BE2C (cell line): ENCODE results near the gene TRIM37.

ENCODE experiments used
- DNase-seq: peaks from one replicate; pipeline ENCODE4 v3.0.0-alpha.2; 2020
- H3K27me3 ChIP-seq: fragments of 250-450 bp; sonication (Bioruptor Pico); 2 replicates; pipeline ENCODE4 v1.5.1; 2020; ENCODE audit warnings: mild to moderate bottlenecking
- H3K36me3 ChIP-seq: fragments of 250-450 bp; sonication (Bioruptor Pico); 2 replicates; pipeline ENCODE4 v1.5.1; 2020; ENCODE audit warnings: mild to moderate bottlenecking
- H3K4me1 ChIP-seq: fragments of 250-450 bp; sonication (Bioruptor Pico); 2 replicates; pipeline ENCODE4 v1.5.1; 2020
- H3K4me3 ChIP-seq: 2 replicates; pipeline ENCODE4 v1.5.1; 2011; ENCODE audit warnings: low read depth, low read length
- H3K9me3 ChIP-seq: fragments of 250-450 bp; sonication (Bioruptor Pico); 2 replicates; pipeline ENCODE4 v1.5.1; 2020
- CTCF ChIP-seq: IDR thresholded peaks from 2 replicates; pipeline ENCODE4 v1.5.1; 2012; ENCODE audit warnings: mild to moderate bottlenecking, low read depth, low read length

The TRIM37 gene

DNA sequence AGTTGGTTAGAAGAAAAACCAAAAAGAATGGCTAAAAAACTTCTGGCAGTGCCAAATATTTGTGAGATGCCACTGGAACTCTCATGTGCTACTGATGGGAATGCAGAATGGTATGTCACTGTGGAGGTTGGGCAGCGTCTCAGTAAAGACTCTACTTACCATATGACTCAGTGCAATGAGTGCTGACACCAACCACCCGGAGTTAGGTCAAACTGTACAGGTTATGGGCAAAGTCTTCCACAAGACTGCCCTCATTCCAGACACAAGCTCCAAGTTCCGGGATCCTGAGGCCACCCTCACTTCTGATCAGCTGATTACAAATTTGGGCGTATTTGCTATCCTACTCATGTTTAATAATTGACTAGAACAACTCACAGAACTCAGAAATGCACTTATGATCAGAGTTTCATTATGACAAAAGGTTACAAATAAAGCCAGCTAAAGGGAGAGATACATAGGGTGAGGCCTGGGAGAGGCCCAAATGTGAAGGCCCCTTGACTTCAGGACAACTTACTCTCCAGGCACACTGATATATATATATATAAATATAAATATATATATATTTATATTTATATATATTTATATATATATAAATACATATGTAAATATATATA is 114.9 kb downstream of the TRIM37 start:
- no peak for DNase-seq
- TF ChIP-seq CTCF = no peak
- Histone ChIP-seq H3K9me3 (no peaks in the 10 kb centered on the region), H3K4me3 (no peak overlapping the region), H3K27me3 (no peaks in the 10 kb centered on the region), H3K36me3 (no peaks in the 10 kb centered on the region), H3K4me1 (no peaks in the 10 kb centered on the region)

DNA sequence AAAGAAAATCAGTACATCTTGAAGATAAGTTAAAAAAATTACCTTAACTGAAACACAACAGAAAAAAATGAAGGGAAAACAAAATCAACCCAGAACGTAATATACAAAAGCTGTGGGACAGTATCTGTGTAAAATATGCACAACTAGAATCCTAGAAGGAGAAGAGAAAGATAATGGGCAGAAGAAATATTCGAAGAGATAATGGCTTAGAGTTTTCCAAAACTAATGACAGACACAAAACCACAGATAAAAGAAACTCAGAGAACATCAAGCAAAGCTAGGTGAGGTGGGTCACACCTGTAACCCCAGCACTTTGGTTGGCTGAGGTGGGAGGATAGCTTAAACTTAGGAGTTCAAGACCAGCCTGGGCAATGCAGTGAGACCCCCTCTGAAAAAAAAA is 117.1 kb downstream of the TRIM37 start:
- no peaks in the 10 kb centered on the region for H3K4me1 ChIP-seq
- no peak for DNase-seq
- H3K36me3 ChIP-seq = no peaks in the 10 kb centered on the region
- TF ChIP-seq CTCF = no peak
- no peaks in the 10 kb centered on the region for H3K9me3 ChIP-seq
- no peaks in the 10 kb centered on the region for H3K27me3 ChIP-seq
- H3K4me3 ChIP-seq = no peak overlapping the region

GRCh38 chr17:58985971-58986370 is 120.7 kb downstream of the TRIM37 start:
- no peak for TF ChIP-seq CTCF
- Histone ChIP-seq H3K4me1 (no peaks in the 10 kb centered on the region), H3K27me3 (no peaks in the 10 kb centered on the region), H3K36me3 (no peaks in the 10 kb centered on the region; the same call in 1 of the 2 replicates), H3K9me3 (no peaks in the 10 kb centered on the region), H3K4me3 (no peak overlapping the region)
- DNase-seq = no peak

- Histone ChIP-seq H3K36me3 (no peaks in the 10 kb centered on the region; the same call in none of the 2 replicates), H3K4me3 (no peak overlapping the region), H3K9me3 (no peaks in the 10 kb centered on the region), H3K27me3 (no peaks in the 10 kb centered on the region), H3K4me1 (no peaks in the 10 kb centered on the region)
- no peak for DNase-seq
- TF ChIP-seq CTCF = no peak
These were observed 121.3 kb downstream of the TRIM37 start for GRCh38 chr17:58985367-58985766.

DNA sequence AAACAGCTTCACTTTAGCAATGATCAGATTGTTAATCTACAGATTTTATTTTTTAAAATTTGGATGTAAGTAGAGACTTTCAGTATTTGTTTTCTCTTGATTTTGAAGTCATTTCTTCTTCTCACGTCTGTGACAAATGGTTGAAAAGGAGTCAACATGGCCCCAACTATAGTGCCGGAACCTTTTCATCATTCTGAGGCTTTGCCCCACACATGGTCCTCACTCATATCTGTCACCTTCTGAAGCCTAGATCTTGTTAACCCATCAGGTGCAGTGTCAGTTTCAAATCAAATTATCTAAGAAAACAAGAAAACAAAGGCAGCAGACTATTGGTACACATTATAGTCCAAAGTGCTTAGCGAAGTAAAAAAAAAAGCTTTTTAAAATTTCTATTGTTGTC is 124.1 kb downstream of the TRIM37 start:
- H3K9me3 ChIP-seq = no peaks in the 10 kb centered on the region
- no peak for DNase-seq
- no peak overlapping the region for H3K4me3 ChIP-seq
- TF ChIP-seq CTCF = no peak
- H3K36me3 ChIP-seq = peaks cover 5% of the 10 kb centered on the region
- H3K4me1 ChIP-seq = no peaks in the 10 kb centered on the region
- H3K27me3 ChIP-seq = no peaks in the 10 kb centered on the region

DNA sequence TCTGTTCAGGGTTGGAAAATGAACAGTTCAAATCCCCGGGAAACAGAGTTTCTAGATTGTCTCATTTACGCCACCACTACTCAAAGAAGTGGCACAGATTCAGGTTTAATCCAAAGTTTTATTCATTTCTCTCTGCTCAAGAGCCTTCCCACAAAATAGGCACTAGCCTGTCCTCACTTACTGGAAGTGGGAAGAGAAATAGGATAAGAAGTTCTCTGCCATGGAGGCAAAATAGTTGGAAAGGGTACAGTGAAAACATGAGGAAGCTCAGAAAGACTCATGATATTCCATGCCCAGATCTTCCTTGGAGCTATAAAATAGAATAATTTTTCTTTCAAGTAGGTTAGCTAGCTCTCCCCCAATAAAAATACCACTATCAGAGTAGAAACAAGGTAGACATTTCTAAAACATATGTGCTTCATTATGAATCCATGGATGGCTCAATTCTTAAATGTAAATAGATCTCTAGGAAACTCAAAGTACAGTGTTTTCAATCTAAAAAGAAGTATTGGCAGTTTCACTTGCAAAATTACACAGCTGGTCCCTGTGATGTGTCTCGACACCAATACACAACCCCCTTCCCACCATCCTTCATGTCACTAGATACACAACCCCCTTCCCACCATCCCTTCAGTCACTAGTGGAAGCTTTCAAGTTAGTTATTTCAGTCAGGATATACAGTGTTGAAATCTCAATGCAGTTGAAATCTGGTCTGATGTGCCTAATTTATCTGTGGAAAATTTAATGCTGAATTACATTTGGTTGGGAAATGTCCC is 125.8 kb downstream of the TRIM37 start:
- Histone ChIP-seq H3K27me3 (no peaks in the 10 kb centered on the region), H3K36me3 (peaks cover 5% of the 10 kb centered on the region), H3K4me3 (no peak overlapping the region), H3K9me3 (no peaks in the 10 kb centered on the region), H3K4me1 (no peaks in the 10 kb centered on the region)
- no peak for TF ChIP-seq CTCF
- no peak for DNase-seq
